ENCODE measurements around the gene RBMS2.

DNA sequence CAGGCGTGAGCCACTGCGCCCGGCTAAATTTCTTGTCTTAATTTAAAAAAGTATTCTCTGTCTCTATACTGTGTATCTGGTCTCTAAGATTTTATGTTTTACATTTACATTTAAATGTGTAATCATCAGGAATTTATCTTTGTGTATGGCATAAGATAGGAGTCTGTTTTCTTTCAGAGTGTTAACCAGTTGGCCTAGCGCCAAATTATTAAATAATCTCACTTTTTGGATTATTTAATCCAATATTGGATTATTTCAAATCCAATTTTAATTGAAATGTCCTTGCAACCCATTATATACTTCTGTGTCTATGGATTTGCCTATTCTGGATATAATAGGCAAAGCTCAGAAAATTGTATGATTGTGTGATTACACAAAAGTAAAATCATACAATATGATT, 63.5 kb downstream of the RBMS2 start:
- TF ChIP-seq, protein P1, sequence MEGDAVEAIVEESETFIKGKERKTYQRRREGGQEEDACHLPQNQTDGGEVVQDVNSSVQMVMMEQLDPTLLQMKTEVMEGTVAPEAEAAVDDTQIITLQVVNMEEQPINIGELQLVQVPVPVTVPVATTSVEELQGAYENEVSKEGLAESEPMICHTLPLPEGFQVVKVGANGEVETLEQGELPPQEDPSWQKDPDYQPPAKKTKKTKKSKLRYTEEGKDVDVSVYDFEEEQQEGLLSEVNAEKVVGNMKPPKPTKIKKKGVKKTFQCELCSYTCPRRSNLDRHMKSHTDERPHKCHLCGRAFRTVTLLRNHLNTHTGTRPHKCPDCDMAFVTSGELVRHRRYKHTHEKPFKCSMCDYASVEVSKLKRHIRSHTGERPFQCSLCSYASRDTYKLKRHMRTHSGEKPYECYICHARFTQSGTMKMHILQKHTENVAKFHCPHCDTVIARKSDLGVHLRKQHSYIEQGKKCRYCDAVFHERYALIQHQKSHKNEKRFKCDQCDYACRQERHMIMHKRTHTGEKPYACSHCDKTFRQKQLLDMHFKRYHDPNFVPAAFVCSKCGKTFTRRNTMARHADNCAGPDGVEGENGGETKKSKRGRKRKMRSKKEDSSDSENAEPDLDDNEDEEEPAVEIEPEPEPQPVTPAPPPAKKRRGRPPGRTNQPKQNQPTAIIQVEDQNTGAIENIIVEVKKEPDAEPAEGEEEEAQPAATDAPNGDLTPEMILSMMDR (IDR thresholded peaks at IDR 0.05; ENCODE audit: low read depth, low read length): no peak
- TF ChIP-seq EZH2phosphoT487 (IDR thresholded peaks at IDR 0.05; ENCODE audit: low read depth): no peak

Data from OCI-LY3 (cell line).